ENCODE results near the gene VTI1A. TPM values are rescaled to one million over a fixed set of nuclear protein-coding genes. Genes with fewer than 3 reads are reported as not detected.

Gene VTI1A
- total and polyA plus RNA-seq, 9 donors: 8.8 to 23.5 (median 13.4) TPM

GRCh38 chr10:112639298-112639697 lies 192.3 kb downstream of the VTI1A start:
- H3K9me3 ChIP-seq (replicated peaks; ENCODE audit: control insufficient read depth, low read depth, low read length): no peaks in the 10 kb centered on the region
- H3K27me3 ChIP-seq (ENCODE audit: control insufficient read depth, insufficient read depth, low read length): no peaks in the 10 kb centered on the region
- H3K4me3 ChIP-seq (ENCODE audit: low read length): no peak overlapping the region
- DNase-seq: no peak
- WGBS (ENCODE audit: insufficient coverage): no CpG with 5 or more reads among the region's 1 CpG
- no peaks in the 10 kb centered on the region for H3K36me3 ChIP-seq (ENCODE audit: control insufficient read depth, insufficient read depth, low read length)
- no peak overlapping the region for H3K27ac ChIP-seq (ENCODE audit: low read length)
- no peaks in the 10 kb centered on the region for H3K4me1 ChIP-seq (ENCODE audit: control insufficient read depth, insufficient read depth, low read length)

- H3K36me3 ChIP-seq (ENCODE audit: control insufficient read depth, insufficient read depth, low read length): no peaks in the 10 kb centered on the region
- no peaks in the 10 kb centered on the region for H3K9me3 ChIP-seq (replicated peaks; ENCODE audit: control insufficient read depth, low read depth, low read length)
- DNase-seq: no peak
- H3K27ac ChIP-seq (ENCODE audit: low read length): no peak overlapping the region
- no peak overlapping the region for H3K4me3 ChIP-seq (ENCODE audit: low read length)
- no peaks in the 10 kb centered on the region for H3K27me3 ChIP-seq (ENCODE audit: control insufficient read depth, insufficient read depth, low read length)
- WGBS (ENCODE audit: insufficient coverage): no CpG with 5 or more reads among the region's 3 CpGs
- H3K4me1 ChIP-seq (ENCODE audit: control insufficient read depth, insufficient read depth, low read length): no peaks in the 10 kb centered on the region
Measured at GRCh38 chr10:112640638-112641037, 193.6 kb downstream of the VTI1A start.

GRCh38 chr10:112643600-112644264 lies 196.7 kb downstream of the VTI1A start:
- no peak for DNase-seq
- no CpG with 5 or more reads among the region's 7 CpGs for WGBS (ENCODE audit: insufficient coverage)
- no peak overlapping the region for H3K27ac ChIP-seq (ENCODE audit: low read length)
- H3K9me3 ChIP-seq (replicated peaks; ENCODE audit: control insufficient read depth, low read depth, low read length): no peaks in the 10 kb centered on the region
- no peak overlapping the region for H3K4me3 ChIP-seq (ENCODE audit: low read length)
- no peaks in the 10 kb centered on the region for H3K4me1 ChIP-seq (ENCODE audit: control insufficient read depth, insufficient read depth, low read length)
- H3K36me3 ChIP-seq (ENCODE audit: control insufficient read depth, insufficient read depth, low read length): no peaks in the 10 kb centered on the region
- H3K27me3 ChIP-seq (ENCODE audit: control insufficient read depth, insufficient read depth, low read length): no peaks in the 10 kb centered on the region

GRCh38 chr10:112644265-112644645 lies 197.2 kb downstream of the VTI1A start:
- H3K4me3 ChIP-seq (ENCODE audit: low read length): no peak overlapping the region
- H3K36me3 ChIP-seq (ENCODE audit: control insufficient read depth, insufficient read depth, low read length): no peaks in the 10 kb centered on the region
- no peaks in the 10 kb centered on the region for H3K27me3 ChIP-seq (ENCODE audit: control insufficient read depth, insufficient read depth, low read length)
- no peak for DNase-seq
- 43% methylated on average over 1 of the region's 2 CpGs for WGBS (ENCODE audit: insufficient coverage)
- no peaks in the 10 kb centered on the region for H3K4me1 ChIP-seq (ENCODE audit: control insufficient read depth, insufficient read depth, low read length)
- H3K27ac ChIP-seq (ENCODE audit: low read length): no peak overlapping the region
- no peaks in the 10 kb centered on the region for H3K9me3 ChIP-seq (replicated peaks; ENCODE audit: control insufficient read depth, low read depth, low read length)

- no peaks in the 10 kb centered on the region for H3K4me1 ChIP-seq (ENCODE audit: control insufficient read depth, insufficient read depth, low read length)
- DNase-seq: no peak
- no peaks in the 10 kb centered on the region for H3K27me3 ChIP-seq (ENCODE audit: control insufficient read depth, insufficient read depth, low read length)
- 80% methylated on average over 1 of the region's 4 CpGs for WGBS (ENCODE audit: insufficient coverage)
- H3K27ac ChIP-seq (ENCODE audit: low read length): no peak overlapping the region
- H3K4me3 ChIP-seq (ENCODE audit: low read length): no peak overlapping the region
- H3K36me3 ChIP-seq (ENCODE audit: control insufficient read depth, insufficient read depth, low read length): no peaks in the 10 kb centered on the region
- no peaks in the 10 kb centered on the region for H3K9me3 ChIP-seq (replicated peaks; ENCODE audit: control insufficient read depth, low read depth, low read length)
Measured at GRCh38 chr10:112649006-112649821, 202.2 kb downstream of the VTI1A start.

GRCh38 chr10:112649822-112650152 lies 202.8 kb downstream of the VTI1A start:
- no CpG with 5 or more reads among the region's 4 CpGs for WGBS (ENCODE audit: insufficient coverage)
- no peaks in the 10 kb centered on the region for H3K36me3 ChIP-seq (ENCODE audit: control insufficient read depth, insufficient read depth, low read length)
- no peak for DNase-seq
- no peaks in the 10 kb centered on the region for H3K4me1 ChIP-seq (ENCODE audit: control insufficient read depth, insufficient read depth, low read length)
- no peak overlapping the region for H3K27ac ChIP-seq (ENCODE audit: low read length)
- no peak overlapping the region for H3K4me3 ChIP-seq (ENCODE audit: low read length)
- no peaks in the 10 kb centered on the region for H3K27me3 ChIP-seq (ENCODE audit: control insufficient read depth, insufficient read depth, low read length)
- no peaks in the 10 kb centered on the region for H3K9me3 ChIP-seq (replicated peaks; ENCODE audit: control insufficient read depth, low read depth, low read length)

GRCh38 chr10:112650588-112651030 lies 203.6 kb downstream of the VTI1A start:
- Histone ChIP-seq H3K36me3 (ENCODE audit: control insufficient read depth, insufficient read depth, low read length) (no peaks in the 10 kb centered on the region), H3K27ac (ENCODE audit: low read length) (no peak overlapping the region), H3K27me3 (ENCODE audit: control insufficient read depth, insufficient read depth, low read length) (no peaks in the 10 kb centered on the region), H3K9me3 (replicated peaks; ENCODE audit: control insufficient read depth, low read depth, low read length) (no peaks in the 10 kb centered on the region), H3K4me3 (ENCODE audit: low read length) (no peak overlapping the region), H3K4me1 (ENCODE audit: control insufficient read depth, insufficient read depth, low read length) (no peaks in the 10 kb centered on the region)
- WGBS (ENCODE audit: insufficient coverage): no CpG with 5 or more reads among the region's 7 CpGs
- DNase-seq: no peak

GRCh38 chr10:112653215-112653614 lies 206.2 kb downstream of the VTI1A start:
- Histone ChIP-seq H3K36me3 (ENCODE audit: control insufficient read depth, insufficient read depth, low read length) (no peaks in the 10 kb centered on the region), H3K4me3 (ENCODE audit: low read length) (no peak overlapping the region), H3K9me3 (replicated peaks; ENCODE audit: control insufficient read depth, low read depth, low read length) (no peaks in the 10 kb centered on the region), H3K27me3 (ENCODE audit: control insufficient read depth, insufficient read depth, low read length) (no peaks in the 10 kb centered on the region), H3K4me1 (ENCODE audit: control insufficient read depth, insufficient read depth, low read length) (no peaks in the 10 kb centered on the region), H3K27ac (ENCODE audit: low read length) (no peak overlapping the region)
- 89% methylated on average over 4 of the region's 6 CpGs for WGBS (ENCODE audit: insufficient coverage)
- no peak for DNase-seq

- Histone ChIP-seq H3K27me3 (ENCODE audit: control insufficient read depth, insufficient read depth, low read length) (no peaks in the 10 kb centered on the region), H3K4me1 (ENCODE audit: control insufficient read depth, insufficient read depth, low read length) (no peaks in the 10 kb centered on the region), H3K4me3 (ENCODE audit: low read length) (no peak overlapping the region), H3K27ac (ENCODE audit: low read length) (no peak overlapping the region), H3K36me3 (ENCODE audit: control insufficient read depth, insufficient read depth, low read length) (no peaks in the 10 kb centered on the region), H3K9me3 (replicated peaks; ENCODE audit: control insufficient read depth, low read depth, low read length) (no peaks in the 10 kb centered on the region)
- no CpG with 5 or more reads among the region's 3 CpGs for WGBS (ENCODE audit: insufficient coverage)
- no peak for DNase-seq
Measured at GRCh38 chr10:112653851-112654250, 206.8 kb downstream of the VTI1A start.

GRCh38 chr10:112654794-112655193 lies 207.8 kb downstream of the VTI1A start:
- Histone ChIP-seq H3K36me3 (ENCODE audit: control insufficient read depth, insufficient read depth, low read length) (no peaks in the 10 kb centered on the region), H3K27ac (ENCODE audit: low read length) (no peak overlapping the region), H3K9me3 (replicated peaks; ENCODE audit: control insufficient read depth, low read depth, low read length) (no peaks in the 10 kb centered on the region), H3K27me3 (ENCODE audit: control insufficient read depth, insufficient read depth, low read length) (no peaks in the 10 kb centered on the region), H3K4me1 (ENCODE audit: control insufficient read depth, insufficient read depth, low read length) (no peaks in the 10 kb centered on the region), H3K4me3 (ENCODE audit: low read length) (no peak overlapping the region)
- DNase-seq: no peak
- 100% methylated on average over 1 of the region's 3 CpGs for WGBS (ENCODE audit: insufficient coverage)
